SK-N-SH (cell line): ENCODE measurements around the gene CSNK2A1. TPM values are rescaled to one million over a fixed set of nuclear protein-coding genes. Genes with fewer than 3 reads are reported as not detected.

Source experiments
- CTCF ChIA-PET: fragments of 300-600, 350-600 bp; formaldehyde crosslinking; extraction: SDS; loops from one replicate; lab custom pipeline; 2021; lab: Yijun Ruan, JAX
- POLR2A ChIA-PET: fragments of 350-600 bp; sonication (Branson Sonifier 250); formaldehyde crosslinking; extraction: SDS; loops from one replicate; lab custom pipeline; 2020; ENCODE audit warnings: antibody characterized with exemption, inconsistent platforms; lab: Yijun Ruan, JAX
- DNase-seq: peaks from one replicate; pipeline ENCODE4 v3.0.0; 2012
- H2AFZ ChIP-seq: fragments of 200-600 bp; sonication (generic); 2 replicates; pipeline ENCODE4 v1.8.1; 2016; ENCODE audit warnings: antibody characterized with exemption, mild to moderate bottlenecking, low read depth
- H3F3A ChIP-seq: fragments of 200-600 bp; sonication (generic); replicated peaks from 2 replicates; pipeline ENCODE3; 2016; ENCODE audit warnings: antibody characterized with exemption, mild to moderate bottlenecking; ENCODE audit not compliant: insufficient read depth
- H3K27ac ChIP-seq, 2 experiments: fragments of 200-500 bp in 1 of 2; fragments of 200-600 bp in 1 of 2; sonication (Bioruptor generic) in 1 of 2; sonication (generic), shearing (Covaris generic) in 1 of 2; 2 replicates each; pipeline versions ENCODE4 v1.5.1 to v1.6.1; 2014 to 2016; ENCODE audit warnings: low read depth in 2 of 2, inconsistent platforms in 1 of 2, low read length in 1 of 2, mild to moderate bottlenecking in 1 of 2, mixed read lengths in 1 of 2
- H3K27me3 ChIP-seq: fragments of 200-600 bp; sonication (generic), shearing (Covaris generic); 2 replicates; pipeline ENCODE4 v1.6.1; 2016; ENCODE audit warnings: mixed run types; ENCODE audit not compliant: insufficient read depth
- H3K36me3 ChIP-seq, 2 experiments: fragments of 200-500 bp in 1 of 2; fragments of 200-600 bp in 1 of 2; sonication (Bioruptor generic) in 1 of 2; sonication (generic) in 1 of 2; replicated peaks in 1 of 2; 2 replicates each; pipeline versions ENCODE3 to v1.5.1; 2014 to 2016; ENCODE audit warnings: low read length in 1 of 2, mild to moderate bottlenecking in 1 of 2; ENCODE audit not compliant: insufficient read depth in 2 of 2, control insufficient read depth in 1 of 2
- H3K4me1 ChIP-seq, 2 experiments: fragments of 200-500 bp in 1 of 2; fragments of 200-600 bp in 1 of 2; sonication (Bioruptor generic) in 1 of 2; sonication (generic), shearing (Covaris generic) in 1 of 2; 2 replicates each; pipeline versions ENCODE4 v1.5.1 to v1.6.1; 2014 to 2016; ENCODE audit warnings: low read depth in 1 of 2, low read length in 1 of 2, mixed run types in 1 of 2; ENCODE audit not compliant: insufficient read depth in 2 of 2, control insufficient read depth in 1 of 2
- H3K4me2 ChIP-seq: fragments of 200-600 bp; sonication (generic), shearing (Covaris generic); 2 replicates; pipeline ENCODE4 v1.6.1; 2017; ENCODE audit warnings: mixed run types
- H3K4me3 ChIP-seq, 2 experiments: fragments of 200-500 bp in 1 of 2; fragments of 200-600 bp in 1 of 2; sonication (Bioruptor generic) in 1 of 2; sonication (generic), shearing (Covaris generic) in 1 of 2; 2 replicates each; pipeline versions ENCODE4 v1.5.1 to v1.8.1; 2014 to 2016; ENCODE audit warnings: low read depth in 2 of 2, inconsistent platforms in 1 of 2, low read length in 1 of 2, mild to moderate bottlenecking in 1 of 2, mixed read lengths in 1 of 2, moderate library complexity in 1 of 2
- H3K79me2 ChIP-seq: fragments of 200-600 bp; sonication (generic); 2 replicates; pipeline ENCODE4 v1.8.1; 2017; ENCODE audit warnings: mild to moderate bottlenecking; ENCODE audit not compliant: insufficient read depth
- H3K9ac ChIP-seq: fragments of 200-600 bp; sonication (generic); 2 replicates; pipeline ENCODE4 v1.6.1; 2017; ENCODE audit warnings: mixed run types
- H3K9me2 ChIP-seq: fragments of 200-600 bp; sonication (generic); 2 replicates; pipeline ENCODE4 v1.6.1; 2017; ENCODE audit warnings: mixed run types
- H3K9me3 ChIP-seq: fragments of 200-600 bp; sonication (generic); 2 replicates; pipeline ENCODE4 v1.6.1; 2017; ENCODE audit warnings: mixed run types, mild to moderate bottlenecking, moderate library complexity
- H4K20me1 ChIP-seq: fragments of 200-600 bp; sonication (generic); 2 replicates; pipeline ENCODE4 v1.6.1; 2017; ENCODE audit warnings: mild to moderate bottlenecking, mixed run types; ENCODE audit not compliant: insufficient read depth
- CHD2 ChIP-seq: fragments of 150-350 bp; IDR thresholded peaks from 2 replicates; pipeline ENCODE4 v1.6.1; 2018; ENCODE audit warnings: low read length; ENCODE audit not compliant: partially characterized antibody
- EP300 ChIP-seq, 2 experiments: IDR thresholded peaks; 2 replicates each; pipeline versions ENCODE4 v1.4.0 to v1.6.1; 2012; ENCODE audit warnings: borderline replicate concordance in 1 of 2, low read depth in 1 of 2, low read length in 1 of 2
- EZH2phosphoT487 ChIP-seq: fragments of 200-600 bp; sonication (generic); IDR thresholded peaks from 2 replicates; pipeline ENCODE4 v1.6.1; 2017; ENCODE audit warnings: low read depth, mixed run types, mild to moderate bottlenecking, antibody characterized with exemption, moderate library complexity, borderline replicate concordance
- GATA2 ChIP-seq: sonication (generic); formaldehyde crosslinking; IDR thresholded peaks from 2 replicates; pipeline ENCODE4 v1.5.0; 2020; ENCODE audit warnings: mild to moderate bottlenecking, missing genetic modification reagents
- MEF2A ChIP-seq: IDR thresholded peaks from 2 replicates; pipeline ENCODE4 v1.4.0; 2012; ENCODE audit warnings: low read depth, borderline replicate concordance
- POLR2AphosphoS5 ChIP-seq: IDR thresholded peaks from 2 replicates; pipeline ENCODE4 v1.6.1; 2012; ENCODE audit warnings: low read depth, low read length
- RXRA ChIP-seq: IDR thresholded peaks from 2 replicates; pipeline ENCODE4 v1.4.0; 2012; ENCODE audit warnings: low read depth, mild to moderate bottlenecking, borderline replicate concordance
- TAF1 ChIP-seq: IDR thresholded peaks from 2 replicates; pipeline ENCODE4 v1.6.1; 2012; ENCODE audit warnings: low read depth, mild to moderate bottlenecking, low read length, moderate library complexity, borderline replicate concordance
- TEAD4 ChIP-seq: IDR thresholded peaks from 2 replicates; pipeline ENCODE4 v1.4.0; 2012; ENCODE audit warnings: mild to moderate bottlenecking, borderline replicate concordance; ENCODE audit not compliant: insufficient read depth
- YY1 ChIP-seq: IDR thresholded peaks from 2 replicates; pipeline ENCODE4 v1.4.0; 2012; ENCODE audit warnings: low read depth, mild to moderate bottlenecking
- WGBS: methylation state at CpG from one replicate; pipeline ENCODE4 v1.1.6; 2017; ENCODE audit warnings: low lambda C conversion rate; 5-methylcytosine and 5-hydroxymethylcytosine counted together
- polyA plus RNA-seq, 3 experiments: library from polyadenylated mRNA; depleted of rRNA; stranded (reverse); fragments of >200 nt; gene quantifications; 2 replicates each; pipeline ENCODE4 v1.2.3, GENCODE V29; 2012
- TF ChIP-seq, protein P1 (sequence below): fragments of 150-350 bp; IDR thresholded peaks from 2 replicates; pipeline ENCODE4 v1.6.1; 2016; ENCODE audit warnings: mild to moderate bottlenecking, low read depth, low read length
- TF ChIP-seq, protein P2 (sequence below): IDR thresholded peaks from 2 replicates; pipeline ENCODE4 v1.4.0; 2012; ENCODE audit warnings: low read depth
- TF ChIP-seq, protein P3 (sequence below): IDR thresholded peaks from 2 replicates; pipeline ENCODE4; 2012
- TF ChIP-seq, protein P4 (sequence below): IDR thresholded peaks from 2 replicates; pipeline ENCODE4 v1.4.0; 2012; ENCODE audit warnings: low read depth, borderline replicate concordance
- TF ChIP-seq, protein P5 (sequence below): fragments of 200-600 bp; sonication (generic); IDR thresholded peaks from 2 replicates; pipeline ENCODE4 v1.6.1; 2017; ENCODE audit warnings: antibody characterized with exemption, mild to moderate bottlenecking, moderate library complexity

The CSNK2A1 gene
- polyA plus RNA-seq, 1 of the 3 experiments (the other 2 are of a cell fraction), result 61.9 TPM

DNA sequence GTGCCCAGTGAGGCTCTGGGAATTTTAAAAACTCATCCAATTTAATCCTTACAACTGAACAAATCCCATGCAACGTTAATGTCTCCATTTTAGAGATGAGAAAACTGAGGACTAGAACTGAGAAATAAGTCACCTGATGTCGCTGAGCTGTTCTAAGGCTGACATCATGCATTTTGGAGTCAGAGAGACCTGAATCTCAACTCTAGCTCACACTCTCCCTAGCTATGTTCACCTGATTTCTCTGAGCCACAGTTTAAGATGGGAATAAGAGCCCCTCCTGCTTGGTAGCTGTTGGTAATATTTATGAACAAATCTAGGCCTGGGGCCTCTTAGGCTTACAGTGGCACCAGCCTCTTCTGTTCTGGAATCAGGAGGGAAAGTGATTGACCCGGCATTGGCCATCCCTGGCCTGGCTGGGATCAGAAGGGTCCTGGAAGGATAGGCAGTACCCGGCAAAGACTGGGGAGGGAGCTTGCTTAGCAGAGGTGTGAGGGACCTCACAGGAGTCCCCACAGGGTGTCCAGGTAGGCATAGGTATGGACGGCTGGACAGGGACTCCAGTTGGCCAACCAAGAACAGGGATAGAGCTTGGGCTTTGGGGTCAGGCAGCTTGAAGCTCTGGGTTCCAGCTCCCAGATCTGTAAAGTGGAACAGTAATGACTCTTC is 18.8 kb upstream of the CSNK2A1 start:
- H3F3A ChIP-seq, result no peaks in the 10 kb centered on the region

DNA sequence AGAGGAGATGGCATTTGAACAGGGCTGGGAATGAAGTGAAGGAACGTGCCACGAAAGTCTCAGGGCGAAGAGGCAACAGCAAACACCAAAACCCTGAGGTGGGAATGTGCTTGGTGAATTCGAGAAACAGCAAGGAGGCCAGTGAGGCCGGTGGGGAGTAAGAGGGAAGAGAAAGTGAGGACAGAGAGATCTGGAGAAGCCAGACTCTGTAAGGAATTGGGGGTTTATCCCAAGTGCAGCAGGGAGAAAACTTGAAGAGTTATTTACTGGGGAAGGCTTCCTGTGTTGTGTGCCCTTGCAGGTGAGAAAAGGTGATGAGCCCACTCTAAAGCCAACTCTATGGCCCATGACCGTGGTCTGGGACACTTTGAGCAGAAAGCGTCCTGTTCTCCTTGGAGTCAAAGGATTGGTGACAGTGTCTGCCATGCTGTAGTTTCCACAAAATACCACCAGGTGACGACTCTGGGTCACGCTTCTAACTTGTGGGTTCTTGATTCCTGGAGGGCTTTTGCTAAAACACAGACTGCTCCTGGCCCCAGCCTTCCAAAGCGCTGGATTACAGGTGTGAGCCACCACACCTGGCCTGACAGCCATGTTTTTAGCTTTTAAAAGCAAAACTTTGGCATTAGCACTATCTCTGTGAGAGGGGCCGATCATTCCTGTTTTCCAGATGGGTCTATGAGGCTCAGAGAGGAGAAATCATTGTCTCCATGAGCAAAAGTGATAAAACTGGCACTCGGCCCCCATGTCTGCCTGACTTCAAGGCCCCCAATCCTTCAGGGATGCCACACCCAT is 18.0 kb upstream of the CSNK2A1 start:
- H4K20me1 ChIP-seq, result no peaks in the 10 kb centered on the region
- peak; percentile 83 for DNase-seq
- H3K4me3 ChIP-seq, result no peak overlapping the region; a peak in 1 of 4 replicates
- no peak overlapping the region for H3K9ac ChIP-seq
- peaks cover 13% of the 10 kb centered on the region for H3K27me3 ChIP-seq
- no peak overlapping the region for H3K27ac ChIP-seq
- WGBS, result 18% methylated on average over 11 of the region's 12 CpGs
- H3F3A ChIP-seq, result no peaks in the 10 kb centered on the region
- ChIA-PET CTCF (interaction anchor here (0.6 to 9.3 kb wide), 44 partner anchors 10 to 238 kb away, joined by 3 to 150 read pairs (median 5); no protein-coding TSS in a partner anchor), POLR2A (interaction anchor here (0.6 to 0.8 kb wide), 3 partner anchors 18 to 91 kb away, joined by 3 read pairs; partner anchors contain the start of gene CSNK2A1)
- H3K4me1 ChIP-seq, result no peaks in the 10 kb centered on the region
- no peak overlapping the region for H3K4me2 ChIP-seq
- H2AFZ ChIP-seq, result no peak overlapping the region
- H3K79me2 ChIP-seq, result no peaks in the 10 kb centered on the region
- H3K9me2 ChIP-seq, result no peaks in the 10 kb centered on the region
- no peaks in the 10 kb centered on the region for H3K36me3 ChIP-seq
- no peaks in the 10 kb centered on the region for H3K9me3 ChIP-seq
- TF ChIP-seq, protein P1, sequence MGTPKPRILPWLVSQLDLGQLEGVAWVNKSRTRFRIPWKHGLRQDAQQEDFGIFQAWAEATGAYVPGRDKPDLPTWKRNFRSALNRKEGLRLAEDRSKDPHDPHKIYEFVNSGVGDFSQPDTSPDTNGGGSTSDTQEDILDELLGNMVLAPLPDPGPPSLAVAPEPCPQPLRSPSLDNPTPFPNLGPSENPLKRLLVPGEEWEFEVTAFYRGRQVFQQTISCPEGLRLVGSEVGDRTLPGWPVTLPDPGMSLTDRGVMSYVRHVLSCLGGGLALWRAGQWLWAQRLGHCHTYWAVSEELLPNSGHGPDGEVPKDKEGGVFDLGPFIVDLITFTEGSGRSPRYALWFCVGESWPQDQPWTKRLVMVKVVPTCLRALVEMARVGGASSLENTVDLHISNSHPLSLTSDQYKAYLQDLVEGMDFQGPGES, result no peak
- TF ChIP-seq EP300 (IDR thresholded peaks at IDR 0.05; ENCODE audit: borderline replicate concordance in 1 of 2, low read depth in 1 of 2, low read length in 1 of 2), result no peak
- no peak for TF ChIP-seq RXRA
- no peak for TF ChIP-seq GATA2
- TF ChIP-seq, protein P2, sequence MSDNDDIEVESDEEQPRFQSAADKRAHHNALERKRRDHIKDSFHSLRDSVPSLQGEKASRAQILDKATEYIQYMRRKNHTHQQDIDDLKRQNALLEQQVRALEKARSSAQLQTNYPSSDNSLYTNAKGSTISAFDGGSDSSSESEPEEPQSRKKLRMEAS, result 0 out of 2 replicates have a peak, but pooled peaks have one; percentile 17
- TF ChIP-seq MEF2A, result no peak
- TF ChIP-seq EZH2phosphoT487, result no peak
- TF ChIP-seq, protein P3, sequence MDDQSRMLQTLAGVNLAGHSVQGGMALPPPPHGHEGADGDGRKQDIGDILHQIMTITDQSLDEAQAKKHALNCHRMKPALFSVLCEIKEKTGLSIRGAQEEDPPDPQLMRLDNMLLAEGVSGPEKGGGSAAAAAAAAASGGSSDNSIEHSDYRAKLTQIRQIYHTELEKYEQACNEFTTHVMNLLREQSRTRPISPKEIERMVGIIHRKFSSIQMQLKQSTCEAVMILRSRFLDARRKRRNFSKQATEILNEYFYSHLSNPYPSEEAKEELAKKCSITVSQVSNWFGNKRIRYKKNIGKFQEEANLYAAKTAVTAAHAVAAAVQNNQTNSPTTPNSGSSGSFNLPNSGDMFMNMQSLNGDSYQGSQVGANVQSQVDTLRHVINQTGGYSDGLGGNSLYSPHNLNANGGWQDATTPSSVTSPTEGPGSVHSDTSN, result no peak
- TF ChIP-seq, protein P4, sequence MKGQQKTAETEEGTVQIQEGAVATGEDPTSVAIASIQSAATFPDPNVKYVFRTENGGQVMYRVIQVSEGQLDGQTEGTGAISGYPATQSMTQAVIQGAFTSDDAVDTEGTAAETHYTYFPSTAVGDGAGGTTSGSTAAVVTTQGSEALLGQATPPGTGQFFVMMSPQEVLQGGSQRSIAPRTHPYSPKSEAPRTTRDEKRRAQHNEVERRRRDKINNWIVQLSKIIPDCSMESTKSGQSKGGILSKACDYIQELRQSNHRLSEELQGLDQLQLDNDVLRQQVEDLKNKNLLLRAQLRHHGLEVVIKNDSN, result no peak
- TF ChIP-seq TEAD4, result no peak
- TF ChIP-seq POLR2AphosphoS5, result no peak

More for the DNA sequence above, 18.8 kb upstream of the CSNK2A1 start:
- DNase-seq, result no peak
- H3K9me2 ChIP-seq, result no peaks in the 10 kb centered on the region
- ChIA-PET POLR2A (interaction anchor here (0.7 kb wide), 1 partner anchor 19 kb away, joined by 3 read pairs; the partner anchor contains the start of gene CSNK2A1), CTCF (interaction anchor here (0.6 to 9.3 kb wide), 31 partner anchors 9 to 239 kb away, joined by 3 to 150 read pairs (median 5); no protein-coding TSS in a partner anchor)
- H3K4me2 ChIP-seq, result no peak overlapping the region
- H3K36me3 ChIP-seq, result no peaks in the 10 kb centered on the region
- H3K9me3 ChIP-seq, result no peaks in the 10 kb centered on the region
- no peak overlapping the region for H3K4me3 ChIP-seq
- 70% methylated on average over 5 of the region's 5 CpGs for WGBS
- H3K9ac ChIP-seq, result no peak overlapping the region
- H3K79me2 ChIP-seq, result no peaks in the 10 kb centered on the region
- TF ChIP-seq, protein P5, sequence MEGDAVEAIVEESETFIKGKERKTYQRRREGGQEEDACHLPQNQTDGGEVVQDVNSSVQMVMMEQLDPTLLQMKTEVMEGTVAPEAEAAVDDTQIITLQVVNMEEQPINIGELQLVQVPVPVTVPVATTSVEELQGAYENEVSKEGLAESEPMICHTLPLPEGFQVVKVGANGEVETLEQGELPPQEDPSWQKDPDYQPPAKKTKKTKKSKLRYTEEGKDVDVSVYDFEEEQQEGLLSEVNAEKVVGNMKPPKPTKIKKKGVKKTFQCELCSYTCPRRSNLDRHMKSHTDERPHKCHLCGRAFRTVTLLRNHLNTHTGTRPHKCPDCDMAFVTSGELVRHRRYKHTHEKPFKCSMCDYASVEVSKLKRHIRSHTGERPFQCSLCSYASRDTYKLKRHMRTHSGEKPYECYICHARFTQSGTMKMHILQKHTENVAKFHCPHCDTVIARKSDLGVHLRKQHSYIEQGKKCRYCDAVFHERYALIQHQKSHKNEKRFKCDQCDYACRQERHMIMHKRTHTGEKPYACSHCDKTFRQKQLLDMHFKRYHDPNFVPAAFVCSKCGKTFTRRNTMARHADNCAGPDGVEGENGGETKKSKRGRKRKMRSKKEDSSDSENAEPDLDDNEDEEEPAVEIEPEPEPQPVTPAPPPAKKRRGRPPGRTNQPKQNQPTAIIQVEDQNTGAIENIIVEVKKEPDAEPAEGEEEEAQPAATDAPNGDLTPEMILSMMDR, result no peak
- TF ChIP-seq YY1 (no peak), TAF1 (no peak), CHD2 (no peak)
- H2AFZ ChIP-seq, result no peak overlapping the region
- H3K27me3 ChIP-seq, result peaks cover 17% of the 10 kb centered on the region
- H4K20me1 ChIP-seq, result no peaks in the 10 kb centered on the region
- H3K4me1 ChIP-seq, result no peaks in the 10 kb centered on the region
- H3K27ac ChIP-seq, result no peak overlapping the region
